ENCODE data around the gene TNFSF15.

The TNFSF15 gene

GRCh38 chr9:114791736-114792135 lies 14.1 kb downstream of the TNFSF15 start:
- no peak for DNase-seq (ENCODE audit: low read depth)
- no peak overlapping the region for H3K4me3 ChIP-seq (ENCODE audit: low read depth, low read length)
- TF ChIP-seq, protein P1, sequence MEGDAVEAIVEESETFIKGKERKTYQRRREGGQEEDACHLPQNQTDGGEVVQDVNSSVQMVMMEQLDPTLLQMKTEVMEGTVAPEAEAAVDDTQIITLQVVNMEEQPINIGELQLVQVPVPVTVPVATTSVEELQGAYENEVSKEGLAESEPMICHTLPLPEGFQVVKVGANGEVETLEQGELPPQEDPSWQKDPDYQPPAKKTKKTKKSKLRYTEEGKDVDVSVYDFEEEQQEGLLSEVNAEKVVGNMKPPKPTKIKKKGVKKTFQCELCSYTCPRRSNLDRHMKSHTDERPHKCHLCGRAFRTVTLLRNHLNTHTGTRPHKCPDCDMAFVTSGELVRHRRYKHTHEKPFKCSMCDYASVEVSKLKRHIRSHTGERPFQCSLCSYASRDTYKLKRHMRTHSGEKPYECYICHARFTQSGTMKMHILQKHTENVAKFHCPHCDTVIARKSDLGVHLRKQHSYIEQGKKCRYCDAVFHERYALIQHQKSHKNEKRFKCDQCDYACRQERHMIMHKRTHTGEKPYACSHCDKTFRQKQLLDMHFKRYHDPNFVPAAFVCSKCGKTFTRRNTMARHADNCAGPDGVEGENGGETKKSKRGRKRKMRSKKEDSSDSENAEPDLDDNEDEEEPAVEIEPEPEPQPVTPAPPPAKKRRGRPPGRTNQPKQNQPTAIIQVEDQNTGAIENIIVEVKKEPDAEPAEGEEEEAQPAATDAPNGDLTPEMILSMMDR (IDR thresholded peaks at IDR 0.05; ENCODE audit: low read depth, low read length, missing control alignments) = no peak

- H3K4me3 ChIP-seq (ENCODE audit: low read depth, low read length) = no peak overlapping the region
- no peak for DNase-seq (ENCODE audit: low read depth)
- TF ChIP-seq, protein P1 (IDR thresholded peaks at IDR 0.05; ENCODE audit: low read depth, low read length, missing control alignments) = no peak
Observed at GRCh38 chr9:114791312-114791711, 14.5 kb downstream of the TNFSF15 start.

DNA sequence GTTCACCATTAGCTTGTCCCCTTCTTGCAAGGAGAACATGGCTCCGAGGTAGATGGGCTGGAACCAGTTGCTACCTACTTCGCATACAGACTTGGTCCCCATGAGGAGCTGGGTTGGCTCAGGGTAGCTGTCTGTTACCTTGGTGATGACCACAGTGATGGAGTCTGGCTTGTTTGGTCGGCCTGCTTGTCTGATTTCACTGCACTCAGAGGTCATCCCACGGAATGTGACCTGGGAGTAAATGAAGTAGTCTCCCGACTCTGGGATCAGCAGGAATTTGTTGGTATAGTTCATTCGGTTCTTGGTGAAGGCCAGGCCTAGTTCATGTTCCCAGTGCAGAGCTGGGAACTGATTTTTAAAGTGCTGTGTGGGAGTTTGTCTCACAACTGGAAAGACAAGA lies 15.3 kb downstream of the TNFSF15 start:
- TF ChIP-seq, protein P1 (IDR thresholded peaks at IDR 0.05; ENCODE audit: low read depth, low read length, missing control alignments) = no peak
- DNase-seq (ENCODE audit: low read depth) = no peak
- no peak overlapping the region for H3K4me3 ChIP-seq (ENCODE audit: low read depth, low read length)

- no peak overlapping the region for H3K4me3 ChIP-seq (ENCODE audit: low read depth, low read length)
- TF ChIP-seq, protein P1 (IDR thresholded peaks at IDR 0.05; ENCODE audit: low read depth, low read length, missing control alignments) = no peak
- DNase-seq (ENCODE audit: low read depth) = no peak
Observed at GRCh38 chr9:114789006-114789405, 16.8 kb downstream of the TNFSF15 start.

- TF ChIP-seq, protein P1 (IDR thresholded peaks at IDR 0.05; ENCODE audit: low read depth, low read length, missing control alignments) = no peak
- H3K4me3 ChIP-seq (ENCODE audit: low read depth, low read length) = no peak overlapping the region
- no peak for DNase-seq (ENCODE audit: low read depth)
Observed at GRCh38 chr9:114787781-114788498, 17.9 kb downstream of the TNFSF15 start.

- TF ChIP-seq, protein P1 (IDR thresholded peaks at IDR 0.05; ENCODE audit: low read depth, low read length, missing control alignments) = no peak
- no peak overlapping the region for H3K4me3 ChIP-seq (ENCODE audit: low read depth, low read length)
- DNase-seq (ENCODE audit: low read depth) = no peak
Observed at GRCh38 chr9:114787214-114787613, 18.6 kb downstream of the TNFSF15 start.
